ENCODE results near the gene GFAP.

The GFAP gene

GRCh38 chr17:44914148-44914547 is 1.2 kb downstream of the GFAP start:
- no peak for DNase-seq (ENCODE audit: low spot score)

GRCh38 chr17:44913676-44914075 is 1.6 kb downstream of the GFAP start:
- no peak for DNase-seq (ENCODE audit: low spot score)

- no peak for DNase-seq (ENCODE audit: low spot score)
These were observed 2.3 kb downstream of the GFAP start for GRCh38 chr17:44912763-44913544.

GRCh38 chr17:44911133-44912001 is 3.9 kb downstream of the GFAP start:
- DNase-seq (ENCODE audit: low spot score): peak; percentile 81

- DNase-seq (ENCODE audit: low spot score): no peak
These were observed 4.8 kb downstream of the GFAP start for GRCh38 chr17:44910231-44911106.

- DNase-seq (ENCODE audit: low spot score): no peak
These were observed 5.6 kb downstream of the GFAP start for GRCh38 chr17:44909681-44910144.

GRCh38 chr17:44908761-44909326 is 6.5 kb downstream of the GFAP start:
- DNase-seq (ENCODE audit: low spot score): no peak

- DNase-seq (ENCODE audit: low spot score): no peak
These were observed 7.4 kb downstream of the GFAP start for GRCh38 chr17:44907729-44908470.

- no peak for DNase-seq (ENCODE audit: low spot score)
These were observed 8.3 kb downstream of the GFAP start for GRCh38 chr17:44906763-44907728.

- peak; percentile 91 for DNase-seq (ENCODE audit: low spot score)
These were observed 9.2 kb downstream of the GFAP start for GRCh38 chr17:44906010-44906646.

GRCh38 chr17:44905006-44906000 is 10.0 kb downstream of the GFAP start:
- no peak for DNase-seq (ENCODE audit: low spot score)

- DNase-seq (ENCODE audit: low spot score): no peak
These were observed 11.0 kb downstream of the GFAP start for GRCh38 chr17:44904001-44904984.

- DNase-seq (ENCODE audit: low spot score): no peak
These were observed 12.2 kb downstream of the GFAP start for GRCh38 chr17:44903012-44903685.

GRCh38 chr17:44902135-44902760 is 13.1 kb downstream of the GFAP start:
- no peak for DNase-seq (ENCODE audit: low spot score)

- peak; percentile 75 for DNase-seq (ENCODE audit: low spot score)
These were observed 13.8 kb downstream of the GFAP start for GRCh38 chr17:44901411-44901921.
